Fibroblast of skin of left biceps (primary cell): ENCODE results near the gene JADE3.

Experiments
- DNase-seq, 2 experiments: peaks; one replicate each; pipeline ENCODE4 v3.0.0-alpha.2; 2013; ENCODE audit warnings: low read depth in 2 of 2

The JADE3 gene

DNA sequence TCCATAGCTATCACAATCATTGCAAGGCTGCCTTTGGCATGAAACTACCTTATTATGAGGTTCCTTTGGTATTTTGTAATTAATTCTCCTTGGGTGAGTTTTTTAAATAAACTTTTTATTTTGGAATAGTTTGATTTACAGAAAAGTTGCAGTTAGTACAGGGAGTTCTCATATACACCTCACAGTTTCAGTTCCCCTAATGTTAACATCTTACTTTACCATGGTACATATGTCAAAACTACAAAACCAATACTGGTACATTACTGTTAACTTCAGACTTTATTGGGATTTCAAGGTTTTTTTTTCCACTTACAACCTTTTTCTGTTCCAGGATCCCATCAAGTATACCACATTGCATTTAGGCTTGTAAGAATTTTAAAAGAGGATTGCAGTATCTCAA, 114.0 kb downstream of the JADE3 start:
- DNase-seq: no peak

DNA sequence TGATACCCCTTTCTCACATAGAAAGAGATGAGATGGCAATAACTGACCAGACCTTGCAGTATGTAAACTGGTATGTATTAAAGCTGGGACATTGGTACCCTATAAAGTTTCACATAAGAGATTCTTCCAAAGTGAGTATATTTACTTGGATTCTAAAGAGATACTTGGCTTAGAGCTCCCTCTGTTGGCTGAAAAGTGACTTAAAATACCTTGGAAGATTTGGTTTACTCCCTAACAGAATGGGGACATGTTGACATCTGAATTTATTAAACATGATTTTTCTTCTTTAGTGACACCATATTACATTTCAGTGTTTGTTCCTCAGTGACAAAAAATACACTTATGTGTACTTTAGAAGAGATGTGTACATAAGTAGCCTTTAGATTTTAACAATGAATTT, 118.1 kb downstream of the JADE3 start:
- DNase-seq: peak in 1 of 2 experiments; percentile 36

DNA sequence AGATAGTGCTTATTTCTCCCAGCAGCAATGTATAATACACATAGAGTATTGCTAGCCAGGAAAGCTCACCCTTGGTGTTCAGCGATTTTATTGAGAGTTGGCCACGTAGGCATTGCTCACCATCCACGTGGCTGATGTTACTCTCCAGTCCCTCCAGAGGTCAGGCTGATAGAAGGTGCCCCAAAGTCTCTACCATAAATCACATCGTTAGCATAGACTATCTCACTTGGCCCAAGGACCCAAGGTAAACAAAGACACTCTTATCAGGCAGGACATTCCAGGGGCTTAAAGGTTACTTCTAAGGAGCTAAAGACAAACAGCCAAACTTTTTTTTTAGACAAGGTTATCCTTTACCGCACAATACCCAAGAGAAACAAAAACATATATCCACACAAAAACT, 135.8 kb downstream of the JADE3 start:
- DNase-seq: no peak

DNA sequence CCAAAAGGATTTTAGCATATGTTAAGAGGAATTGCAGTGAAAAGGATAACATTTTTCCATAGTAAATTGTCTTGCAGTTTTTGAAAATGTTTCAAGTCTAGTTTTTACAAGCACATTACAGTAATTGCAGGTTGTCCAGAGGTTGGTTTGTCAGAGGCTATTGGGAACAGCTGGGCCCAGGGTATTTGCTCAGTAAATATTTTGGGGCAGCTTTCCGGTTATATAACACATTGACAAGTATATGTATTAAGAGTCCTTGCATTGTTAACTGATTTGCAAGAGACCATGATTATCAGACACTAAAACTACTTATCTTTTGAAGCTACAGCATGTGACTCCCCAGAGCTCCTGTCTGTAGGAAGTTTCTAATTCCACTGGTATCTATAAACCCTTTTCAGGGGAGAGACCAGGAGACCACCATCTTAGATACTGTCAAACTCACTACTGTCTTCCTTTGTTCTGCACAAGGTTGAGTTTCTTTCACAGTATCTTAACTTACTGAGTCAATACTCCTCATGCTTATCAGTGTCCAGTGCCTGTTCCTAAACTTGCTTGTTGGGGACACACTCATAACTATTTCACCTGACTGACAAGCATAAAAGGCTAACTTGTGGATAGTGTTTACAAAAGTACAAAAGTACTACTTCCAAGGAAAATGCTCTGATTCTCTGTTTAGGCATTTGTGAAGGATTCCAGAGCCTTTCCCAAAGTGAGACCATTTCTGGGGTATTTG, 147.1 kb downstream of the JADE3 start:
- no peak for DNase-seq

DNA sequence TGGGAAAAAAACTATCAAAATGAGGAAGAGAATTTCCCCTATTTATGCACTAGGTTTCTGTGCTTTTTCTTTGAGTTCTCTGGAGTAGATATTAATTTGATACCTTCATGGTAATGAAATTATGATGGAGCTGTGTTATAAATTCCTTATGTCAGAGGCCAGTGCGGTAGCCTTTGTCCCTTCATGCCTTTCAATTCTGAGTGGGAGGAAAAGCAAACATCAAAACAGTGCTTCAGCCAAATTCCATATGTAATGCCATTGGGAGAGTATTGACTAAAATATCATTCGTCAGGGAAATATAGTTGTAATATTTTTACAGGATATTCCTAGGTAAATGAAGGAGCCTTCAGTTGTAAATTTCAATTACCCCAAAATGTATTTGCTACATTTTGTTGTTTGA, 148.5 kb downstream of the JADE3 start:
- DNase-seq: no peak

GRCh38 chrX:47061238-47061919, 149.2 kb downstream of the JADE3 start:
- no peak for DNase-seq

- DNase-seq: no peak
Measured at GRCh38 chrX:47063179-47063578, 151.0 kb downstream of the JADE3 start.

DNA sequence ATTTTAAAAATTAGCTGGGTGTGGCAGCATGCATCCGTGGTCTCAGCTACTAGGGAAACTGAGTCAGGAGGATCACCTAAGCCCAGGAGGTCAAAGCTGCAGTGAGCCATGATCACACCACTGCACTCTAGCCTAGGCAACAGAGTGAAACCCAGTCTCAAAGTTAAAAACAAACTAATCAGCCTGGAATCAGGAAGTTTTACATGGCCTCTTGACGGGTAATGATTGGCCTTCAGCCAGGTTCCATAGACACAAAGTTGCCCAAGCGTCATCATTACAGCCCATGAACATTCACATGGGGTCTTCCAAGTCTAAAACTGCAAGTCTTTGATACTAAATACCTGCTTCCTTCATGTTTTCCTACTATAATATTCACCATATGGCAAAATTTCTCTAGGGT, 156.0 kb downstream of the JADE3 start:
- no peak for DNase-seq

DNA sequence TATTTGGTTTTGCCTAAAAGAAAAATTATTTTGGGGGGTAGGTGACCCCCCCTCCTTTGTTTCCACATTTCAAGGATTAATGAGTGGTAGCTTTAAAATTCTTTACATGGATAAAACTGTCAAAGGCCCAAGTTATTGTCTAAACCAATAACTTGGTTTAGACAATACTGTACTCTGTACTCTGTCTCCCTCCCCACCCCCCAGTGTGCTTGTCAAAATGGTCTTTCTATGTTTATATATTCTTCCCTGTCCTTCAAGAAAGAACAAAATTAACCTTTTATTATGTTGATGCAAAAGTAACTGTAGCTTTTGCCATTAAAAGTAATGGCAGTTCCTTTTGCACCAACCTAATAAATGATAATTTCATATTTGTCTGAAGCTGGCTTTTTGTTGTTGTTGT, 156.5 kb downstream of the JADE3 start:
- DNase-seq: no peak

- DNase-seq: no peak
Measured at GRCh38 chrX:47078129-47079043, 166.2 kb downstream of the JADE3 start, which contains the start of gene RGN. Gene RGN (plus strand): TSS chrX:47078443. CDS start chrX:47081145, 2,702 bp downstream.

- DNase-seq: no peak
Measured at GRCh38 chrX:47080215-47080914, 168.1 kb downstream of the JADE3 start.

DNA sequence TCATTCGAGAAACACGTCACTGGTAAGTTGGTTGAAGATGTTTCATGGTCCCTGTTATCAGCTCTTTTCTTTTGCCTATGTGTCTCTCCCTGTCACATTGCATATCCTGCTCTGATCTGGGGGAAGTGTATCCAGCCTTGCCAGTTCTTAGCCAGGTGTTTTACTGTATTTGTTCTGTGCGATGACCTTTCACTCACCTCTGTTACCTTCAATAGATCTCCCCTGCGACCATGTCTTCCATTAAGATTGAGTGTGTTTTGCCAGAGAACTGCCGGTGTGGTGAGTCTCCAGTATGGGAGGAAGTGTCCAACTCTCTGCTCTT, 168.7 kb downstream of the JADE3 start:
- no peak for DNase-seq

GRCh38 chrX:47091149-47091775, 179.0 kb downstream of the JADE3 start:
- no peak for DNase-seq

DNA sequence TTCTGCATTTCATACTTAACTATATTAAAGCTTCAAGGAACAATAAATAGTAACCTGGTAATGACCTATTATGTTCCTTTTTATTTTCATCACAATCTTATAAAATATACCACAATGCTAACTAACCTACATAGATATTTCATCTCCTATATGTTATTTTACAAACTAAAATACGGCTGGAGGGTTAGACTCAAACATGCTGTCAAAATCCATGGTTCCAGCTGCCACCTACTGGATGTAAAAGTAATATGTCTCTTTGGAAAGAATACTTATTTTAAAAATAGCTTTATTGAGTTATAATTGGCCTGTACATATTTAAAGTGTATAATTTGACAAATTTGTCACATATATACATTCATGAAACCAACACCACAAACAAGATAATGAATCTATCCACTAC, 181.0 kb downstream of the JADE3 start:
- DNase-seq: no peak

GRCh38 chrX:47093860-47094259, 181.6 kb downstream of the JADE3 start:
- no peak for DNase-seq

- DNase-seq: no peak
Measured at GRCh38 chrX:47097018-47097417, 184.8 kb downstream of the JADE3 start.

DNA sequence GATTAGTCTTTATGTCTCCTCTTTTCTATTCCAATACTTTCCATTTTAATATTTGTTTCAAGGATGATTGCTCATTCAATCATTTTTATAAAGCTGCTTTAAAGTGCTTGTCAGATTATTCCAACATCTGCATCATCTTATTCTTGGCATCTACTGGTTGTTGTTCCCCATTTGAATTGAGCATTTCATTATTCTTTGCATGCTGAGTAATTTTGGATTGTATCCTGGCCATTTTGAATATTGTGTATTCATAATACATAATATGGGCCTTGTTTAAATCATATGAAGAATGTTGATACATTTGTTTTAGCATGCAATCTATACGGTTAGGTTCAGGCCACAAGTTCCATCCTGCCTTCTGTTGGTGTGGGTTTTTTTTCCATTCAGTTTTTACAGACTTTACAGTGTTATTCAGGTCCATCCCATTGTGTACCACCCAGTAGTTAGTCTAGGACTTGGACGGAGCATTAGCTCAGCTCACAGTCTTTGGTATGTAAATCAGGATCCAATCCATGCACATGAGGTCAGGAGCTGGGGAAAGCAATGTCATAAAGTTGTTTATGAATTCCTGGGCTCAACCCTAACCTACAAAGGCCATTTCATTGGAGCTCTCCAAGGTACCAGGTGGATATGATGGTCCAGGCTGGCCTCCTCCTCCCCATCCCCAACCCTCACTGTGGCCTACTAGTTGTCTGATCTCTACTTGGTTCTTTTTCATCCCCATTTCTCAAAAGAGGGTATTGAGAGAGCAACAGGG, 186.3 kb downstream of the JADE3 start:
- no peak for DNase-seq

DNA sequence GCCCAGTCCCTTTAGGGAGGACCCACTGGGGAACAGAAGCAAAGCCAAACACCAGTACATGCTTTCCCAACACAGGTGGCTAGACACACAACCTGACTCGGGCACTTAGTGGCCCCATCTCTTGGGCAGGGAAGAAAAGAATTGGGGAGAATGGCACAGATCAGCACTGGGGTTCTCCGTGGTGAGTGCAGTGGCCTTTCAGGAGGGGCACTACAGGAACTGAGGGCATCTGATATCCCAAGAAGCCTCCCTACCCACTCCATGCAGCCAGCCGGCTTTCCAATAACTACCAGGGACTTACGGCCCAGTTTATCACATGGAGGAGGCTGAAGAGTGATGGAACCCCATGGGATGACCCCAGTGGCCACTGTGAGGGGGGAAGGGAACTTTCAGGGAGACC, 189.0 kb downstream of the JADE3 start:
- no peak for DNase-seq
